Liver (tissue), 9 donors: ENCODE data around the gene LRRC27. TPM values are rescaled to one million over a fixed set of nuclear protein-coding genes. Genes with fewer than 3 reads are reported as not detected.
A peak's percentile ranks its signal among the peaks of the same experiment; 100 is the strongest.

Experiments
- DNase-seq: peaks from one replicate; pipeline ENCODE4 v3.0.0-alpha.2; 2017; ENCODE audit warnings: low spot score
- H3K27ac ChIP-seq, 2 donors: one replicate each; pipeline ENCODE4 v1.7.0; 2013; ENCODE audit warnings: inconsistent platforms in 2 of 2, low read length in 2 of 2, control low read depth in 1 of 2, low read depth in 1 of 2, mild to moderate bottlenecking in 1 of 2
- H3K27me3 ChIP-seq, 4 donors: one replicate each; pipeline versions ENCODE4 v1.6.1 to v1.7.0; 2013; ENCODE audit warnings: low read length in 3 of 4, inconsistent platforms in 1 of 4, mild to moderate bottlenecking in 1 of 4, moderate library complexity in 1 of 4; ENCODE audit not compliant: control insufficient read depth in 4 of 4, insufficient read depth in 4 of 4
- H3K36me3 ChIP-seq, 4 donors: one replicate each; pipeline versions ENCODE4 v1.6.1 to v1.7.0; 2013; ENCODE audit warnings: low read length in 3 of 4, mild to moderate bottlenecking in 3 of 4, low read depth in 1 of 4, moderate library complexity in 1 of 4; ENCODE audit not compliant: control insufficient read depth in 4 of 4, insufficient read depth in 3 of 4
- H3K4me1 ChIP-seq, 4 donors: one replicate each; pipeline versions ENCODE4 v1.6.1 to v1.7.0; 2013; ENCODE audit warnings: low read length in 3 of 4, mild to moderate bottlenecking in 3 of 4, moderate library complexity in 1 of 4; ENCODE audit not compliant: control insufficient read depth in 4 of 4, insufficient read depth in 4 of 4
- H3K4me3 ChIP-seq, 3 donors: one replicate each; pipeline versions ENCODE4 v1.6.1 to v1.7.0; 2013; ENCODE audit warnings: low read length in 3 of 3, control low read depth in 1 of 3, low read depth in 1 of 3, mild to moderate bottlenecking in 1 of 3
- H3K9ac ChIP-seq, 2 donors: one replicate each; pipeline ENCODE4 v1.7.0; 2013; ENCODE audit warnings: low read length in 2 of 2, mild to moderate bottlenecking in 2 of 2, moderate library complexity in 2 of 2, control low read depth in 1 of 2, low read depth in 1 of 2
- H3K9me3 ChIP-seq, 4 donors: one replicate each; pipeline versions ENCODE4 v1.6.1 to v1.7.0; 2013; ENCODE audit warnings: low read length in 3 of 4; ENCODE audit not compliant: control insufficient read depth in 4 of 4
- EGR1 ChIP-seq, 2 donors: IDR thresholded peaks; 2 replicates each; pipeline ENCODE4 v1.6.1; 2016 to 2018; ENCODE audit warnings: antibody characterized with exemption in 2 of 2, low read depth in 2 of 2
- FOXA1 ChIP-seq: IDR thresholded peaks from 2 replicates; pipeline ENCODE4 v1.6.1; 2016; ENCODE audit warnings: antibody characterized with exemption
- FOXA2 ChIP-seq: IDR thresholded peaks from 2 replicates; pipeline ENCODE4 v1.6.1; 2016; ENCODE audit warnings: antibody characterized with exemption
- HNF4A ChIP-seq, 2 donors: conservative IDR thresholded peaks; 2 replicates each; pipeline ENCODE4 v1.6.1; 2016; ENCODE audit warnings: antibody characterized with exemption in 2 of 2, mild to moderate bottlenecking in 2 of 2
- HNF4G ChIP-seq: IDR thresholded peaks from 2 replicates; pipeline ENCODE4 v1.6.1; 2016; ENCODE audit warnings: antibody characterized with exemption
- NR2F2 ChIP-seq: IDR thresholded peaks from 2 replicates; pipeline ENCODE4 v1.6.1; 2016; ENCODE audit warnings: antibody characterized with exemption
- RAD21 ChIP-seq, 2 donors: IDR thresholded peaks; 2 replicates each; pipeline ENCODE4 v1.6.1; 2016; ENCODE audit warnings: antibody characterized with exemption in 2 of 2, mild to moderate bottlenecking in 2 of 2
- RXRA ChIP-seq, 2 donors: IDR thresholded peaks; 2 replicates each; pipeline ENCODE4 v1.6.1; 2017 to 2018; ENCODE audit warnings: antibody characterized with exemption in 2 of 2, mild to moderate bottlenecking in 1 of 2
- SP1 ChIP-seq: IDR thresholded peaks from 2 replicates; pipeline ENCODE4 v1.6.1; 2018; ENCODE audit warnings: antibody characterized with exemption, mild to moderate bottlenecking
- TAF1 ChIP-seq: conservative IDR thresholded peaks from 2 replicates; pipeline ENCODE4 v1.6.1; 2016; ENCODE audit warnings: antibody characterized with exemption, mild to moderate bottlenecking
- YY1 ChIP-seq: IDR thresholded peaks from 2 replicates; pipeline ENCODE4 v1.6.1; 2016; ENCODE audit warnings: antibody characterized with exemption, mild to moderate bottlenecking
- WGBS: extraction: QIAGEN DNeasy Blood & Tissue Kit; methylation state at CpG from one replicate; pipeline ENCODE4 v1.1.7; 2013; 5-methylcytosine and 5-hydroxymethylcytosine counted together
- polyA plus RNA-seq, 2 donors: library from polyadenylated mRNA; stranded (reverse) in 1 of 2; unstranded in 1 of 2; fragments of 200-250 nt in 1 of 2; fragments of >200 nt in 1 of 2; fragmentation: Nextera tagmentation in 1 of 2; extraction: Ambion mirVana in 1 of 2; gene quantifications; one replicate each; pipeline versions ENCODE4 v1.2.1 to v1.2.3, GENCODE V29; 2013 to 2015
- total RNA-seq, 2 donors: library from RNA; depleted of rRNA; stranded (reverse); fragments of >200 nt; gene quantifications; one replicate each; pipeline ENCODE4 v1.2.3, GENCODE V29; 2014
- TF ChIP-seq, protein P1 (sequence below): fragments of 150-350 bp; IDR thresholded peaks from 2 replicates; pipeline ENCODE4 v1.5.1; 2017; ENCODE audit warnings: improper control_type of control experiment, low read depth, low read length; ENCODE audit not compliant: missing input control
- TF ChIP-seq, protein P2 (sequence below): IDR thresholded peaks from 2 replicates; pipeline ENCODE4 v1.6.1; 2016; ENCODE audit warnings: antibody characterized with exemption, mild to moderate bottlenecking
- TF ChIP-seq, protein P3 (sequence below): IDR thresholded peaks from 2 replicates; pipeline ENCODE4 v1.6.1; 2016; ENCODE audit warnings: antibody characterized with exemption
- TF ChIP-seq, protein P4 (sequence below): IDR thresholded peaks from 2 replicates; pipeline ENCODE4 v1.6.1; 2016; ENCODE audit warnings: antibody characterized with exemption
- donor health status: healthy.
- donor health status: healthy.
- donor health status: healthy.
- donor health status: healthy.
- donor health status: healthy.

LRRC27 gene
- total and polyA plus RNA-seq, 4 donors = 1.8 to 2.8 (median 2.6) TPM

DNA sequence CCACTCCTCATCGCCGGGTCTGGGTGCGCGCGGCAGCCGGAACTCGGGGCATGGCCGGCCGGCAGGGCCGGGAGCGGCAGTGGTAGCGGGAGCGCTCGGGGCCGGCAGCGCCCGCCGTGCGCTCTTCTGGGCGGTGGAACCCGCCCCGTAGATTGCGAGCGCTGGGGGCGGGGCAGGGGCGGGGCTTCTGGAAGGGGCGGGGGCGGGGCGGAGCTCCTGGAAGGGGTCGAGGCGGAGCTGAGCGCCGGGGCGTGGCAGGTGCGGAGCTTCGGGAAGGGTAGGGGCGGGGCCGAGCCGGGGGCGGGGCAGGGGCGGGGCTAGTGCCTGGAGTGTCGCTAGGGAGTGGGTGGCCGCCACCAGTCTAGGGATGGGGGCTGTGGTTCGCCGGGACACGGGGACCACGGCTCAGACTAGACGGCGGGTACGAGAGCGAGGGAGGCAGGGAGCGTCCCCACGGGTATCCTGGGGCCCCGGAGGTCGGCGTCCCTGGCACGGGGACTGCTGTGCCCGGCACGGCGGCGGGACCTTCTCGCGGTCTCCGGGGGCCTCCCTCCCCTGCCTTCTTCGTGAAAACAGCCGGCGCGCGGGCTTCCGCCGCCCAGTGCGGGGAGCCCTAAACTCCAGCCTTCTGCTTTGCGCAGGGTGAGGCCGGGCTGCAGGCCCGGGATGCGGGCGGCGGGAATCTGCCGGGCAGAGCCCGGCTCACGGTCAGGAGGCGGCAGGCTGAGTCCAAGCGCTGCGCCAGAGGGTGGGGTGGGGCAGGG is 24.0 kb upstream of the LRRC27 start, which contains the start of gene STK32C:
TSS of gene STK32C (minus strand) at position 128 of the 764 bp plus-strand sequence. CDS start at position 11, 117 bp downstream.
- Histone ChIP-seq H3K9ac (no peak within 1 kb of the TSS), H3K9me3 (no peaks in the 10 kb centered on the region), H3K27ac (peak within 1 kb of the TSS in 1 of 2 donors; percentile 39), H3K27me3 (no peaks in the 10 kb centered on the region), H3K4me3 (peak within 1 kb of the TSS; percentile 58 to 77 (median 69)), H3K4me1 (peaks cover 6 to 18% (median 10%) of the 10 kb centered on the region in 4 donors), H3K36me3 (no peaks in the 10 kb centered on the region)
- TF ChIP-seq SP1 (peak; percentile 12), TAF1 (no peak), EGR1 (IDR thresholded peaks at IDR 0.05; ENCODE audit: low read depth in 2 of 2) (no peak)
- TF ChIP-seq, protein P1, sequence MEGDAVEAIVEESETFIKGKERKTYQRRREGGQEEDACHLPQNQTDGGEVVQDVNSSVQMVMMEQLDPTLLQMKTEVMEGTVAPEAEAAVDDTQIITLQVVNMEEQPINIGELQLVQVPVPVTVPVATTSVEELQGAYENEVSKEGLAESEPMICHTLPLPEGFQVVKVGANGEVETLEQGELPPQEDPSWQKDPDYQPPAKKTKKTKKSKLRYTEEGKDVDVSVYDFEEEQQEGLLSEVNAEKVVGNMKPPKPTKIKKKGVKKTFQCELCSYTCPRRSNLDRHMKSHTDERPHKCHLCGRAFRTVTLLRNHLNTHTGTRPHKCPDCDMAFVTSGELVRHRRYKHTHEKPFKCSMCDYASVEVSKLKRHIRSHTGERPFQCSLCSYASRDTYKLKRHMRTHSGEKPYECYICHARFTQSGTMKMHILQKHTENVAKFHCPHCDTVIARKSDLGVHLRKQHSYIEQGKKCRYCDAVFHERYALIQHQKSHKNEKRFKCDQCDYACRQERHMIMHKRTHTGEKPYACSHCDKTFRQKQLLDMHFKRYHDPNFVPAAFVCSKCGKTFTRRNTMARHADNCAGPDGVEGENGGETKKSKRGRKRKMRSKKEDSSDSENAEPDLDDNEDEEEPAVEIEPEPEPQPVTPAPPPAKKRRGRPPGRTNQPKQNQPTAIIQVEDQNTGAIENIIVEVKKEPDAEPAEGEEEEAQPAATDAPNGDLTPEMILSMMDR = no peak
- DNase-seq = peak; percentile 99
- 2% methylated on average over 84 of the region's 84 CpGs for WGBS

DNA sequence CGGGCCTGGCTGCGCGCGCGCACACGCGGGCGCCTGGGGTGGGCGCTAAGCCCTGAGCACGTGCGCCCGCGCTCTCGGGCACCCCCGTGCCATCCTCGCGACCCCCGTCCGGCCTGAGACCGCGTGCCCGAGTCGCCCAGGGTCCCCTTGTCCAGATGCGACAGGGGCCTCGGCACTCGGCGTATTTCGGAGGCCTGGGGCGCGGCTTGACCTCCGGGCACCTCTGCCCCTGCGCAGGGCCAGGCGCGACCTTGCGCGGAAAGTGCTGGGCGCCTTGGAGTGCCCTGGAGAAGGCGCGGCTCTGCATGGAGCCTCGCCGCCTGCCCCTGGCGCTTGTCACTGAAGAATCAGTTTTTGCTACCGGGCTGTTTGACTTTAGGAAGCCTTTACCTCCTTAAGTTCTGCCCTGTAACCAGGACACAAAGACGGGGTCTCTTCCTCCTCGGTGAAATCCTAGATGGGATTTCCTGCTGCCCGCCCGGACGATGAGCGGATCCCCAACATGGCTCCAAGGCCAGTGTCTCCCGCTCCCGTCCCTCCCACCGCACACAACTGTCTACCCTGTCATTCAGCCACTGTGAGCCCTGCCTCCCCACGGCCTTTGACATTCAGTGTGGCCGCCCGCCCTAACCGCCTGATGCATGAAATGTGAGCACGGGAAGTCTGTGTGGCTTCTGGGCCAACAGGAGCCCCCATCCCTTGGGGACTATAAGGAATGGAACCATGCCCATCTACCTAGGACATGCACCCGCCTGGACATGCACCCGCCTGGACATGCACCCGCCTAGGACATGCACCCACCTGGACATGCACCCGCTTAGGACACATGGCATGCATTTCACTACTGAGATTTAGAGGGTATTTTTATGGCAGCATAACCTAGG is 23.2 kb upstream of the LRRC27 start:
- Histone ChIP-seq H3K27me3 (no peaks in the 10 kb centered on the region), H3K9me3 (no peaks in the 10 kb centered on the region), H3K36me3 (no peaks in the 10 kb centered on the region), H3K27ac (no peak overlapping the region), H3K4me3 (peak overlapping the region in 1 of 3 donors; percentile 77), H3K4me1 (peaks cover 6 to 18% (median 10%) of the 10 kb centered on the region in 4 donors), H3K9ac (no peak overlapping the region)
- TF ChIP-seq SP1 = no peak
- no peak for TF ChIP-seq RXRA (IDR thresholded peaks at IDR 0.05)
- TF ChIP-seq RAD21 (IDR thresholded peaks at IDR 0.05) = no peak
- no peak for TF ChIP-seq FOXA1
- TF ChIP-seq, protein P2, sequence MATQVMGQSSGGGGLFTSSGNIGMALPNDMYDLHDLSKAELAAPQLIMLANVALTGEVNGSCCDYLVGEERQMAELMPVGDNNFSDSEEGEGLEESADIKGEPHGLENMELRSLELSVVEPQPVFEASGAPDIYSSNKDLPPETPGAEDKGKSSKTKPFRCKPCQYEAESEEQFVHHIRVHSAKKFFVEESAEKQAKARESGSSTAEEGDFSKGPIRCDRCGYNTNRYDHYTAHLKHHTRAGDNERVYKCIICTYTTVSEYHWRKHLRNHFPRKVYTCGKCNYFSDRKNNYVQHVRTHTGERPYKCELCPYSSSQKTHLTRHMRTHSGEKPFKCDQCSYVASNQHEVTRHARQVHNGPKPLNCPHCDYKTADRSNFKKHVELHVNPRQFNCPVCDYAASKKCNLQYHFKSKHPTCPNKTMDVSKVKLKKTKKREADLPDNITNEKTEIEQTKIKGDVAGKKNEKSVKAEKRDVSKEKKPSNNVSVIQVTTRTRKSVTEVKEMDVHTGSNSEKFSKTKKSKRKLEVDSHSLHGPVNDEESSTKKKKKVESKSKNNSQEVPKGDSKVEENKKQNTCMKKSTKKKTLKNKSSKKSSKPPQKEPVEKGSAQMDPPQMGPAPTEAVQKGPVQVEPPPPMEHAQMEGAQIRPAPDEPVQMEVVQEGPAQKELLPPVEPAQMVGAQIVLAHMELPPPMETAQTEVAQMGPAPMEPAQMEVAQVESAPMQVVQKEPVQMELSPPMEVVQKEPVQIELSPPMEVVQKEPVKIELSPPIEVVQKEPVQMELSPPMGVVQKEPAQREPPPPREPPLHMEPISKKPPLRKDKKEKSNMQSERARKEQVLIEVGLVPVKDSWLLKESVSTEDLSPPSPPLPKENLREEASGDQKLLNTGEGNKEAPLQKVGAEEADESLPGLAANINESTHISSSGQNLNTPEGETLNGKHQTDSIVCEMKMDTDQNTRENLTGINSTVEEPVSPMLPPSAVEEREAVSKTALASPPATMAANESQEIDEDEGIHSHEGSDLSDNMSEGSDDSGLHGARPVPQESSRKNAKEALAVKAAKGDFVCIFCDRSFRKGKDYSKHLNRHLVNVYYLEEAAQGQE = no peak
- TF ChIP-seq EGR1 (IDR thresholded peaks at IDR 0.05; ENCODE audit: low read depth in 2 of 2) = no peak
- no peak for TF ChIP-seq FOXA2
- no peak for TF ChIP-seq HNF4A (conservative IDR thresholded peaks at IDR 0.05)
- TF ChIP-seq, protein P1 = no peak
- no peak for TF ChIP-seq YY1
- TF ChIP-seq, protein P3, sequence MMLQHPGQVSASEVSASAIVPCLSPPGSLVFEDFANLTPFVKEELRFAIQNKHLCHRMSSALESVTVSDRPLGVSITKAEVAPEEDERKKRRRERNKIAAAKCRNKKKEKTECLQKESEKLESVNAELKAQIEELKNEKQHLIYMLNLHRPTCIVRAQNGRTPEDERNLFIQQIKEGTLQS = no peak
- no peak for TF ChIP-seq TAF1
- no peak for TF ChIP-seq NR2F2
- TF ChIP-seq, protein P4, sequence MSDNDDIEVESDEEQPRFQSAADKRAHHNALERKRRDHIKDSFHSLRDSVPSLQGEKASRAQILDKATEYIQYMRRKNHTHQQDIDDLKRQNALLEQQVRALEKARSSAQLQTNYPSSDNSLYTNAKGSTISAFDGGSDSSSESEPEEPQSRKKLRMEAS = no peak
- no peak for TF ChIP-seq HNF4G
- no peak for DNase-seq
- WGBS = 14% methylated on average over 61 of the region's 61 CpGs
